Right atrium auricular region (tissue), 2 donors: ENCODE measurements around the gene ALDH1B1. TPM values are rescaled to one million over a fixed set of nuclear protein-coding genes. Genes with fewer than 3 reads are reported as not detected.

Source experiments
- DNase-seq: peaks from one replicate; pipeline ENCODE4 v3.0.0-alpha.2; 2019; ENCODE audit warnings: low spot score
- H3K27ac ChIP-seq, 2 donors: fragments of 200-600 bp; sonication (generic); 1 replicate in 1 of 2; 2 replicates in 1 of 2; pipeline ENCODE4 v1.5.1; 2016 to 2019
- H3K27me3 ChIP-seq, 2 donors: fragments of 200-600 bp; sonication (generic); one replicate each; pipeline versions ENCODE4 v1.5.1 to v1.6.0; 2017 to 2019
- H3K36me3 ChIP-seq: fragments of 200-600 bp; sonication (generic); one replicate; pipeline ENCODE4 v1.5.1; 2016
- H3K4me1 ChIP-seq, 2 donors: fragments of 200-600 bp; sonication (generic); one replicate each; pipeline versions ENCODE4 v1.5.1 to v1.6.0; 2017 to 2019
- H3K4me3 ChIP-seq, 2 donors: fragments of 200-600 bp; sonication (generic); 1 replicate in 1 of 2; 2 replicates in 1 of 2; pipeline ENCODE4 v1.5.1; 2017 to 2019; ENCODE audit warnings: mild to moderate bottlenecking in 1 of 2, moderate library complexity in 1 of 2
- H3K9me3 ChIP-seq, 2 donors: fragments of 200-600 bp; sonication (generic); one replicate each; pipeline ENCODE4 v1.5.1; 2019
- CTCF ChIP-seq, 2 donors: fragments of 200-600 bp; sonication (generic); IDR thresholded peaks; one replicate each; pipeline ENCODE4 v1.5.1; 2019; ENCODE audit warnings: antibody characterized with exemption in 2 of 2
- total RNA-seq, 2 donors: library from RNA; depleted of rRNA; stranded (reverse); fragments of >200 nt; gene quantifications; one replicate each; pipeline ENCODE4 v1.1.0, GENCODE V29; 2016

ALDH1B1 gene
- total RNA-seq, 2 donors from 2014 or later: 13.7 to 32.0 TPM

- Histone ChIP-seq H3K36me3 (no peaks in the 10 kb centered on the region), H3K4me1 (peaks cover 0 to 5% of the 10 kb centered on the region in 2 donors), H3K4me3 (no peak overlapping the region), H3K27me3 (no peaks in the 10 kb centered on the region), H3K9me3 (no peaks in the 10 kb centered on the region), H3K27ac (no peak overlapping the region)
- no peak for DNase-seq
- no peak for TF ChIP-seq CTCF (IDR thresholded peaks at IDR 0.05)
Observed at GRCh38 chr9:38367898-38368297, 24.6 kb upstream of the ALDH1B1 start.

- H3K9me3 ChIP-seq: no peaks in the 10 kb centered on the region
- no peaks in the 10 kb centered on the region for H3K36me3 ChIP-seq
- H3K4me1 ChIP-seq: no peaks in the 10 kb centered on the region
- no peaks in the 10 kb centered on the region for H3K27me3 ChIP-seq
- no peak overlapping the region for H3K4me3 ChIP-seq
- no peak overlapping the region for H3K27ac ChIP-seq
- no peak for TF ChIP-seq CTCF (IDR thresholded peaks at IDR 0.05)
- no peak for DNase-seq
Observed at GRCh38 chr9:38368731-38369130, 23.8 kb upstream of the ALDH1B1 start.

GRCh38 chr9:38370176-38370575 lies 22.3 kb upstream of the ALDH1B1 start:
- H3K4me3 ChIP-seq: no peak overlapping the region
- H3K9me3 ChIP-seq: no peaks in the 10 kb centered on the region
- H3K27me3 ChIP-seq: no peaks in the 10 kb centered on the region
- DNase-seq: no peak
- no peaks in the 10 kb centered on the region for H3K36me3 ChIP-seq
- H3K4me1 ChIP-seq: no peaks in the 10 kb centered on the region
- H3K27ac ChIP-seq: no peak overlapping the region
- TF ChIP-seq CTCF (IDR thresholded peaks at IDR 0.05): no peak

- Histone ChIP-seq H3K4me1 (no peaks in the 10 kb centered on the region), H3K4me3 (no peak overlapping the region), H3K9me3 (no peaks in the 10 kb centered on the region), H3K27ac (no peak overlapping the region), H3K27me3 (no peaks in the 10 kb centered on the region), H3K36me3 (no peaks in the 10 kb centered on the region)
- peak in 1 of 2 donors; percentile 31 for TF ChIP-seq CTCF (IDR thresholded peaks at IDR 0.05)
- DNase-seq: no peak
Observed at GRCh38 chr9:38371495-38371894, 21.0 kb upstream of the ALDH1B1 start.

GRCh38 chr9:38372762-38373619 lies 19.5 kb upstream of the ALDH1B1 start:
- no peak for TF ChIP-seq CTCF (IDR thresholded peaks at IDR 0.05)
- Histone ChIP-seq H3K9me3 (no peaks in the 10 kb centered on the region), H3K27ac (no peak overlapping the region), H3K4me3 (no peak overlapping the region), H3K27me3 (no peaks in the 10 kb centered on the region), H3K4me1 (no peaks in the 10 kb centered on the region), H3K36me3 (no peaks in the 10 kb centered on the region)
- no peak for DNase-seq

GRCh38 chr9:38373679-38374078 lies 18.8 kb upstream of the ALDH1B1 start:
- no peak for DNase-seq
- Histone ChIP-seq H3K27ac (no peak overlapping the region), H3K27me3 (no peaks in the 10 kb centered on the region), H3K36me3 (no peaks in the 10 kb centered on the region), H3K4me3 (no peak overlapping the region), H3K4me1 (no peaks in the 10 kb centered on the region), H3K9me3 (no peaks in the 10 kb centered on the region)
- TF ChIP-seq CTCF (IDR thresholded peaks at IDR 0.05): no peak
